DMS79 treated with DMSO at 0.1 percent for 48 hours (cell line): ENCODE data around the gene TCF12.

Experiments used
- DNase-seq: peaks from one replicate; lab custom pipeline; 2025; lab: John Stamatoyannopoulos, UW

The TCF12 gene

DNA sequence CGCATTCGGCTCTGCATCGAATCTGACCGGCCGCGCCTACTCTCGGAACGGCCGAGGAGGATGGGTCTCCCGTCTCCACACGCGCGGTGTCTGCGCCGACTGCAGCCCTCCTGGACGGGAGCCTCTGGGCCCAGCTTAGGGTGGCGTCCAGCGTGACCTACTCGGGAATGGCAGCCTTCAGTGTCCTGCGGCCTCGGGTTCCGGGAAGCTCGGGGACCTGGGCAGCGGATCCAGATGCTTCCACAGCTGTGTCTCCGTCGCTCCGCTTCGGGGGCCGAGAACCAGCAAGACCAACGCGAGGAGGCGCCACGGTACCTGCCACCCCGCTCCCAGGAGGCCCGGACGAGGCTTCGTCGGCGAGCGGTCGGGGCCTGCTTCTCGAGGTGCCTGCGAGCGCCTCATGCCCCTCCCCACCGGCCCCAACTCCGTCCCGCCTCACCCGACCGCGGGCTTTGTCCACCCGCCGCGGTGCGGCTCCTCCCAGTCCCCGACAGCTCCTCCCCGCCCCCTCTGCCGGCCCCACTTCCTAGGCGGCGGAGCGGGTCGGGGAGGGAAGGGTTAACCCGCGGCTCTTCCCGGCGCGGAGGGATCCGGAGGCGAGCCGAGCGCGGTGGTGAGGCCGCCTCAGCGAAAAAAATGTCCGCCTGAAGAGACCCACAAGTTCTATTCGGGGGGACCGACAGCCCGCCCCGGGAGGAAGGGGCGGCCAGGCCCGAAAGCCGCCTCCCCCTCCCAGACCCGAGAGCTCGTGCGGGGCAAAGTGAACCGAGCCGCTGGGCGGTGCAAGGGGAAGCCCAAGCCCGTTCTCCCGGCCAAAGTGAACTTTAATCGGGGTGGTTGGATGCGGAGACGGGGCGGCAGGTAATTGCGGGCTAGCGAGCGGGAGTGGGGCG lies at the start of gene TCF12:
Gene TCF12 (plus strand): TSS at position 599 of the 893 bp plus-strand sequence. CDS start 1,270 bp downstream, outside the sequence.
- DNase-seq, result peak; percentile 74

DNA sequence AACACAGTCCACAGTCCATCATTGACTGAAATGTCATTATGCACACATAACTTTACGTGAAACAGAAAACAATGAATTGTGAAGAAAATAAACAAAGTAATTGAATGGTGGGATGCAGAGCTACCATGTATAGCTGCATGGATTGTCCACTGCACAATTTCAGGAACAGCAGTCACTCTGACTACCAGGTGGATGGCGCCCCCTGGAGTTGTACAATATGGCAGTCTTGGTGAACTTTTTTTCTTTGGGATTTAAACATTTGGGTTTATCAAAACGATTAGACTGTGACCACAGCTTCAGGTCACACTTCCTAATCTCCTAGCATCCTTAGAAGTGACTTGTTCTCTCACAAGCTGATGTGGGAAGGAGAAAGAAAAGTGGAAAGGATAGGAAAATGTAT lies 48.9 kb upstream of the TCF12 start:
- no peak for DNase-seq

DNA sequence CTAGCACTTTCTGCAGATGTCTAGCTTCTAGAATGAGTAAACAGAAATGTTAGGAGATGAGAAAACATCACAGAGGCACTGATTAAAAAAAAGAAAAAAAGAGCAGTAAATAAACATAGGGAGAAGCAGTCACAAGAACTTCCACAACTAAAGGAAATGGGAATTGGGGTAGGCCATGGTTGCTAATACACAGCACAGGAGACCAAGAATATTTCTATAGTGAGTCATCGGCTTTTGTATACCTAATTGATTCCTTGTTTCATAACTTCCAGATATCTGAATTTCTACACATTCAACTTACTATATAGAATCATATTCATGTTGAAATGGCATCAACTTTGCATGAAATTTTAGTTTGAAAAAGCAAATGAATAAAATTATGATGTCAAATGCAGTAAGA lies 47.3 kb upstream of the TCF12 start:
- no peak for DNase-seq

DNA sequence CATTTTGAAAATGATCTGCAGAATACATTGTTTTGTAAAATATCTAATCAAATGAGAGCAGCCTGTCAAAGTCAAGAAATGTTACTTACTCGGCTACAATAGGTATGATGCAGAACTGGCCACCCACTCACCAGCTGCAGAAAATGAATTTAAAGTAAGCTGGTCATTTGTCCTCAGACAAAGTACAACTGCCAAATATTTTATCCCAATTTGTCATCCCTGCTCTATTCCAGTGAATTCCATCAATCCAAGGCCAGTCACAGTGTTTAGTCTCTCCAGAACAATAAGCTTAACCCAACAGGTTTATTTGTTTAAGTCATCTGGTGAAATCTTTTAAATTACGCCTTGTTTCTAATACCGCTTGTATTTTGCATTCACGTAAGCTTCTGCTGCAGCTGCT lies 46.6 kb upstream of the TCF12 start:
- no peak for DNase-seq

DNA sequence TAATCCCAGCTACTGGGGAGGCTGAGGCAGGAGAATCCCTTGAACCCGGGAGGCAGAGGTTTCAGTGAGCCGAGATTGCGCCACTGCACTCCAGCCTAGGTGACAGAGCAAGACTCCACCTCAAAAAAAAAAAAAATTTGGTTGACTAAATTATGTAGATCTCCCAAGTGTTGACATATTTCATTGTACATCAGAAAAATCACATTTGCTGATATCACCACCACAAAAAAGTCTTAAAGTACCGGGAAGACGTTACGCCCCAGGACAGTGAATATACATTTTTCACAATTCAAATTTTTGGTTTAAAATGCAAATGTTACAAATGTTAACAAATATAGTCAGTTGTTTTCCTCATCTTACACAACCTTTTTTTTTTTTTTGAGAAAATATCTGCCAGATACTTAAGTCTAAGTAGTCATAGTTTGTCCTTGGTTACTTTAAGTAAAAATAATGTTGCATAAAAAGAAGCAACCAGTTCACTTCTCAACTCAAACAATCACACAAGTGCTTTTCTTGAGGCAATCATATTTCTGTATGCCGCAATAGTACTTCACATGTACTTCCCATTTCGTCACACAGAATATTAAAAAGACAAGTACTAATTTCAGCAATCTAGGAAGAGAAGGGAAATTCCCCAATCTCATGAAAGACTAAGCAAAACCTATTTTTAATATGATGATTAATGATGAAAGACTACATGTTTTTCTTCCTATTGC lies 41.0 kb upstream of the TCF12 start:
- DNase-seq, result no peak

DNA sequence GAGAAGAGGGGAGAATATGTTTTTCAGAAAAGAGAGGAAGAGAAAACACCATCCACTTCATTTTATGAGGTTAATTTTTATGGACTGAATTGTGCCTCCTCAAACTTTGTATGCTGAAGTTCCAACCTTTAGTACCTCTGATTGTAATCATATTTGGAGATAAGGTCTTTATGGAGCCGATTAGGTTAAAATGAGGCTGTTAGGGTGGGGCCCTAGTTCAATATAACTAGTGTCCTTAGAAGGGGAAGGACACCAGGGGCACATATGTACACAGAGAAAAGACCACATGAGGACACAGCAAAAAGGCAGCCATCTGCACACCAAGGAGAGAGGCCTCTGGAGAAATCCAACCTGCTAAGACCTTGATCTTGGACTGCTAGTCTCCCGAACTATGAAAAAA lies 38.9 kb upstream of the TCF12 start:
- no peak for DNase-seq

DNA sequence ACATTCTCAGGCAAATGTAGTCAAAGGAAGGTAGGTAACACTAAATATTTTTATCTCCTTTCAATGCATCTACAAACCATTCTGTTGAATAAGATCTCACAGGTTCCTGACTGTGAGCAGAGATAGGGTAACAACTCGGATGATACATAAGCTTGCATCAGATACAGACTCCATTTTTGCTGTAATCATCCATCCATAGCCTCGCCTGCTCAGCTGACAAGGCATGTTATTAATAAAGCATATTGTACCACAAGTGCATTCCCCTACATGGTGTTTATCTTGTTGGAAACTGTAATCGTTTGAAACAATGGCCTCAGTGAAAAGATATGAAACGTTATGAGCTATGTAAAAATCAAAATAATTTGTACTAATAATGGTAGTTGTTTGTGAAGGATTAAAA lies 35.4 kb upstream of the TCF12 start:
- DNase-seq, result no peak

DNA sequence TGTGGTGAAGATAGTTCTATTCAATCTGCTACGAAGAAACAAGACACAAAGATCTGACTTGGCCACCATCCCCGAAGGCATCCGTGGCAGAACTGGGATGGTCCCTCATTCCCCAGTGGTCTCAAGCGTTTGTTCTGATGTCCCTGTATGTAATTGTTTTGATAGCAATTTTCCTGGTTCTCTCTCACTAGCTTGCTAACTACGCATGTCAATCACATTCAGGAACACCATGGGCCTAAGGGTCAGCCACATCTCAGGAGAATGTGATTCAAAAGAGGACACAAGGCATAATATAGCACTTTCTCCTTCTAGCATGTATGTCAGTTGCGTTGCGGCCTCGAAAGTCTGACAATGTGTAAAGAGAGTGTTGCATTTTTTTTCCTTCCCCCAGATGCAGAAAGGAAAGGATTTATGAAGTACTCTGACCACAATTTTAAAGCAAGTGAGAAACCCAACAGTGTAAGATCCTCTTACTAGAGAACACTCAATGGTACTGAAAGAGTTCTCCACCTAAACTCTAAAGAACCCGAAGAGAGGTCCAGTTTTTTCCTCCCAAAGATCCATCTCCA lies 32.0 kb upstream of the TCF12 start:
- DNase-seq, result peak; percentile 31

DNA sequence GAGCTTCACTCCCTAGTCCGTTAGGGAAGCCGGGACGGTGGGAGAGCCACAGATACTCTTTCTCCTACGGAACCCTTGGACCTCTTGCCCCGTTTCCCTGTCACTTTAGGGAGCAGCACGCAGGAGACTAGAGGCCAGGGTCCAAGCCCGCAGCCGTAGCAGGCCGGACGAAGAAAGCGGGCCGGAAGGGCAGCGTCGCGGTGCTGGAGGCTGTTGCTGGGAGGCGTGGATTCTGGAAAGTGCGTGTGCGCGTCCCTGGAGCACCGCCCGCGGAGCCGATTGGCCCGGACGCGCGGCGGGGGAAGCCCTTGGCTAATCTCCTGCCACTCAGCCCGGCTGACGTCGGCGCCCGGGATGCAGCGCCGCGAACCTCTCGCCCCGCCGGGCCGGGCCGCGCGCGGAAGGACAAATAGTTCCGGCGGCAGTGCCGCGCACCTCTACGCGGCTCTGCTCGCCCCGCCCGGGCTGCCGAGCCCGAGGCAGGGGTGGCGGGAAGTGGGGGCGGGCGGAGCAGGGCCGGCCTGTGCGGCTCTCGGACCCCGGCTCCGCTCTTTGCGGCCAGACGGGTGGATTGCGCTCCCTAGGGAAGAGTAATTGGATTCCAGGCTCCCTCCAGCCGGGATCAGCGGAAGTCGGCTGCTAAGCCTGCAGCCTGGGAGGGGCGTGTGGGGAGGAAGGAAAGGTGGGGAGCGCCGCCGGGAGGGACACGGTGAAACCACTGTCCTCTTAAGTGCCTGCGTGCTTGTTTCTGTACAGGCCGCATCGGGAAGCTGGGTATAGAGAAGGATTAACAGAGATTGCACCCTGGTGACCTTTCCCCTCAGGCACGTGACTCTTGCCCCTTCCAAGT lies 31.3 kb upstream of the TCF12 start:
- DNase-seq, result peak; percentile 77

DNA sequence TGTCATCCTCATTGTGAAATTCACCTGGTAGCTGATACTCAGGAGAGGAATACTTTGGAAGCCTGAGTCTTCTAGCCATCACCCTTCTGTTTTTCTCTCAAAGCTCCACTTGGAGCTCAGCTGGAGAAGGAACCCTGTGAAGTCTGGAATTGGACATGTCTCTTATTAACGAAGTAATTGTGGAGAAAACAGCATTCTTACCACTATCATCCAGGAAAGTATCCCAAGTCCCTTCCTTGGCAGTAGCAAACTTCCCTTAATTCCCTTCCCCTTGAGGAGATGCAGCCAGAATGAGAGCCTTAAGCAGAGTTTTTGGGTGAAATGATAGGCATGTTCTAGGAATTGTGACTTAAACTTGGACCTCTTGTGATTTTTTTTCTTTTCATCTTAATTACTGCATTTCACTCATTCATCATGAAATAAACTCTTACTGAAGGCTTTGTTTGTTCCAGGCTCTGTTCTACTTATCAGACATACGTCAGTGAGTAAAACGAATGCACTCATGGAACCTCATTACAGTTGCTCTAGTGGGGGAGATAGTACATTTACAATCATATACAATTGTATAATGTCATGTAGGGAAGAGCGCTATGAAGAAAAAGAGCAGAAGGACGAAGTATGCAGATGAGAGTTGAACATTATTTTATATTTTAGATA lies 30.5 kb upstream of the TCF12 start:
- no peak for DNase-seq

DNA sequence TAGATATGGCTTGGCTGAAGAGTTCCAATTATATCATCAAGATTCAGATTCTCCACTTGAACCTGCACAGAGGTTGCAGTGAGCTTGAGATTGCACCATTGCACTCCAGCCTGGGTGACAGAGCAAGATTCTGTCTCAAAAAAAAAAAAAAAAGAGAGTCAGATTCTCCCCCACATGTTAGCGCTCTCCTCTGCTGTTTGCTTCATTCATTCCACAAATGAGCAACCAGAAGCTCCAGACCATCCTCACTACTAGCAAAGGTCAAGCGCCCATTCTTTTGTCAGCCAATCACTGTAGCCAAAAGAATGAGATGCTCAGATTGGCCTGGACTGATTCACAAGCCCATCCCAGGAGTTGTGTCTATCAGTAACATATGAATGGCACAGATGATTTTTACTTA lies 28.4 kb upstream of the TCF12 start:
- DNase-seq, result no peak

DNA sequence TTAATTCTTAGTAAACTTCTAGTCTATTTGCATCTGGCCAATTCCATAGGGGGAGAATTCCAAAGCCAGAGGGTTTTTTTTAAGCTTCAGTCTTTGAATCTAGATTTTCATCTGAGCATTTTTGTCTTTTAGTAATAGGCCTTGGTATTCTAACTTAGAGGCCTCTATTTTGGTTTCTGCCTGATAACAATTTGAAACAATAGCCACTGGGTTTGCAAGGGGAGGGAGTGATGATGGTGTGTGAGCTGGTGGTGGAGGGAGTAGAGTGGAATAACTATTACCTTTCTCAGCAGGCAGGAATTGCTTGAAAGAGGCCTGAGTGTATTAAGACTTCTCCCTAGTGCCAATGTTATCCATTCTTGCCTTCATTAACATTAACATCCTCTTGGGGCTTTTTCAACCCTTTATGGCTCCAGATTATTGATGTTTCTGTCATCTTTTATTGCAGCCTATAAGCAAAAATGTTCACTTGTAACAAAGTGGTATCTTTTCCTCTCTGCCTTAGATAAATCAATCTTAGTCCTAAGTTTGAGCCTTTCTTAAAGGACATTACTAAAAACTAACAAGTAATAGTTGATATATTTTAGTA lies 26.5 kb upstream of the TCF12 start:
- DNase-seq, result no peak

DNA sequence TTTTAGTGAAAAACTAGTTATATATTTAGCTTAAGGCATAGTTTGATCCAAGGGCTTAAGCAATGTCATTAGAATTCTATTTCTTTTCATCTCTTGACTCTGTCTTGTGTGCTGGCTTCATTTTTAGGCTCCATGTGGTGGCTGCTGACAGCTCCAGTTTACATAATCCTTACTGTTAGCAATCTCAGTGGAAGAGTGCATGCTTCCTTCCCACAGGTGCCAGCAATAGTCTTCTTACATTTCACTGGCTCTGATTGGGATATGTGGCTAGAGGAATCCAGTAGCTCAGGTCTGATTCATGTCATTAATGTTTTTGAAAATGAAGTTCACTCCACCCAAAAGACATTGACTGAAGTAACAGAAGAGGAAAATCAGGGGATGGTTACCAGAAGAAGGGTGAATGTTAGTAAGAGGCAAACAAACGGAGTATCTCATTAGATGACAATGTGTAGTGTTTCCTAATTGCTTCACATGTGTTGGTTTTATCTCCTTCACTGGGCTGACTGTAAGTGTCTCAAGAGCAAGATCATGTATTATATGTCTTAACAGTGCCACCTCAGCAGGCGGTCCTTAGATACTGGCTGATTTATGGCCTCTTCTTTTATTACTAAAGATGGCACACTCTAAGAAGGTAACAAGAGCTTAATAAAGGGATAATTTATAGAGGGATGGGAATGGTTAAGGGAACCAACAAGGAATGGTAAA lies 25.6 kb upstream of the TCF12 start:
- no peak for DNase-seq

DNA sequence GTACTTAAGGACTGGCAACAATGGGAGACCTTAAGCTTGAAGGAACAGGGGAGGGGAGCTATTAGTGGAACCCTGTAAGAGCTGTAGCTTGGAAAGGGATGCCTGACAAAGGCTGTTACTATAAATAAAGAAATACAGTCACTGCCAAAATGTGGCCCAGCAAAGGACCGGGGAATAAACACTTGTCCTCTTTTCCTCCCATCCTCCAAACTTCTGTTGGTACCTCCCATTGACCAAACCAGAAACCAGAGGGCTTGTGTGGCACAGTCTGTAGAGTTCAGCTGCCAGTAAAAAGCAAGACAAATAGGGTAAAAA lies 25.1 kb upstream of the TCF12 start:
- no peak for DNase-seq

DNA sequence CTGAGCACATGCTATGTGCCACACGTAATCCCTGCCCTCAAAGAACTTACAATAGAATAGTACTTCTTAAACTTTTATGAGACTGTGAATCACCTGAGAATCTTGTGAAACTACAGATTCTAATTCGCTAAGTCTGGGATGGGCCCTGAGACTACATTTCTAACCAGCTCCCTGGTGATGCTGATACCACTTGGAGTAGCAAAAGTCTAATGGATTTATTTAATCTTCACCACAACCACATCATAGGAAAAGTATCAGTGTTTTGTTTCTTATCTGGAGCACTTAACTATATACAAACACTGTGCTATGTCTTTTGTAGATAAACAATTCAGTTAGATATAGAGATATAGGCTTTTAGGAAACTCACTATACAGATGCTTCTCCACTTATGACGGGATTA lies 23.8 kb upstream of the TCF12 start:
- no peak for DNase-seq

DNA sequence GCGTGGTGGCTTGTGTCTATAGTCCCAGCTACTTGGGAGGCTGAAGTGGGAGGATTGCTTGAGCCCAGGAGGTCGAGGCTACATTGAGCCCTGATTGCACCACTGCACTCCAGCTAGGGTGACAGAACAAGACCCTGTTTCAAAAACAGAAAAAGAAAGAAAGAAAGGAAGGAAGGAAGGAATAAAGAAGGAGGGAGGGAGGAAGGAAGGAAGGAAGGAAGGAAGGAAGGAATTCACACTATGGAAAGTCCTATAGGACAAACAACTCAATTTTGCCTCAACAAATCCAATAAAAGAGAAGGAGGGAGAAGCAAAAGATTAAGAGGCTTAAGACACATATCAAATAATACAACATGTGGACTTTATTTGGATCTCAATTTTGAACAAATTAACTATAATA lies 16.5 kb upstream of the TCF12 start:
- DNase-seq, result no peak

DNA sequence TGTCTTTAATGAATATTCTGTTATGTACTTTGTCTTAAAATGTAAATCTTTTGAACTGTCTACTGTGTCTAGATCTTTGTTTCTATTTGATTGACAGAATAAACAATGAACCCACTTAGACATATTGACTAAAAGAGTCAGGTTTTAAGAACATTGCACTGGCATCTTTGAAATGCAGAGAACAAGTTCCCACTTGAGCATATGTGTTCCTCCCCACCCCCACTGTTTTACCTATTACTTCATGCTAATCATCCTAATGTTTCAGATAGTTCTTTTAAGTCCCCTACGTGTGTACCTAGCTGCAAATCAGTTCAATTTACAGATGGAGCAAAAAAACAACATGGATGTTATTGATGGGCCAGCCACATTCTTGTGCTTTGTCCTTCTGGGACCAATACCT lies 11.7 kb upstream of the TCF12 start:
- no peak for DNase-seq

DNA sequence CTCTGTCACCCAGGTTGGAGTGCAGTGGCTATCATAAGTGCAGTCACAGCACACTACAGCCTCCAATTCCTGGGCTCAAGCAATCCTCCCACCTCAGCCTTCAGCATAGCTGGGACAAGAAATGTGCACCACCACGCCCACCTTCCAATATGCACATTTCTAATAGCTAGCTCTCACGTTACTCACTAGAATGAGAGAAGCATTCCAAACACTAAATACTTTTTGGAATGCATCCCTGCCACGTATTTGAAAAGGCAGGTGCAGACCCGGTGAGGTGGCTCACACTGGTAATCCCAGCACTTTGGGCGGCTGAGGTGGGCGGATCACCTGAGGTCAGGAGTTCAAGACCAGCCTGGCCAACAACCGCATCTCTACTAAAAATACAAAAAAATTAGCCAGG lies 7.6 kb upstream of the TCF12 start:
- no peak for DNase-seq

DNA sequence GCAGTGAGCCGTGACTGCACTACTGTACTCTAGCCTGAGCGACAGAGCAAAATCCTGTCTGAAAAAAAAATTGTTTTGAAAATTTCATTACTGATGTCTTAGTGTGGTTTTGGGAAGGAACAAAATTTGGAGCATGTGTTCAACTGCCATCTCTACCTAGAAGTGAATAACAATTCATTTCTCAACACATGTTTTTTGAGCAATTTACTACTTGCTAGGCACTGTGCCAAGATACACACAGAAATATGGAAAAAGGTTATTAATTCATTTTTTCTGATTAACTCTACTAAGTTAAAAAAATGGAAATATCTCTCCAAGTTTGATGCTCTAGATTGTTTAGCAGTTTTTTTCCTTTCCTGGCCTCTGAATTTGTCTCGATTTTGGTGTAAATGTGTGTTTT lies 5.2 kb upstream of the TCF12 start:
- no peak for DNase-seq

DNA sequence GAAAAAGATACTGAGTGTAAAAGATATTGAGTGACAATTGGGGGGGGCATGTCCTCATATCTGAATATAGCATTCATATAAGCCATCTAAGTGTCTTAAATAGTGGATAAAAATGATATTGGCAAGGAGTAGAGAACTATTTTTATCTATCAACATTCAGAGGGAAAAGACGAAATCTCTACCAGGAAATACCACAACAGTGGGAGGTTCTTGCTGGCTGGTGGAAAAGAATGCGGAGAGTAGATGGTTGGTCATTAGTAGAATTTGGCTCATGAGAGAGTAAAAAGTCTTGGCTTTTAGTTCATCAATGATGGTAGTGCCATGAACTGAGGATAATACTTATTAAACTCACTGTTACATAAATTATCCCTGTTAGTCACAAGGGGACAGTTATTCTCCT lies 4.8 kb upstream of the TCF12 start:
- no peak for DNase-seq

DNA sequence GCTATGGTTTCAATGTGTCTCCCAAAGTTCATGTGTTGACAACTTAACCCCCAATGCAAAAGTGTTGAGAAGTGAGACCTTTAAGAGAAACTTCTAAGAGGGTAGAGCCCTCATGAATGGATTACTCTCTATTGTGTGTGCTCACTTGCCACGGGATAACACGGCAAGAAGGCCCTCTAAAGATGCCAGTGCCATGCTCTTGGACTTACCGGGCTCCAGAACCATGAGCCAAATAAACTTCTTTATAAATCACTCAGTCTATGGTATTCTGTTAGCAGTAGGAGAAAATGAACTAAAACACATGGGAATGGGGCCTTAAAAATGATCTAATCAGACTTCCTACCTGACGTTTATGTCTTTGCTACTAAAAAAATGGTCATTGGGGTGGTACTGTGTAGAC lies 2.6 kb upstream of the TCF12 start:
- DNase-seq, result no peak
